H1 (cell line): ENCODE measurements around the gene C1QTNF4. TPM values are rescaled to one million over a fixed set of nuclear protein-coding genes. Genes with fewer than 3 reads are reported as not detected.

ENCODE experiments used
- CTCF ChIA-PET: fragments of 300-600 bp; sonication (Branson Sonifier 250); formaldehyde crosslinking; loops from one replicate; lab custom pipeline; 2021; ENCODE audit not compliant: partially characterized antibody; lab: Charles Lee
- POLR2A ChIA-PET: fragments of 300-600 bp; sonication (Branson Sonifier 250); formaldehyde crosslinking; loops from one replicate; lab custom pipeline; 2021; ENCODE audit warnings: inconsistent platforms; ENCODE audit not compliant: partially characterized antibody; lab: Charles Lee
- DNase-seq, 2 experiments: peaks; one replicate each; pipeline versions ENCODE4 v3.0.0 to v3.0.0-alpha.2; 2010 to 2022; ENCODE audit warnings: low spot score in 2 of 2, low read depth in 1 of 2, mixed read lengths in 1 of 2
- FAIRE-seq: peaks from 2 replicates; lab custom pipeline; 2011; peaks lifted over from hg19 to GRCh38; lab: Jason Lieb, UNC
- H2AFZ ChIP-seq: 2 replicates; pipeline ENCODE4 v1.8.1; 2012; ENCODE audit warnings: low read length, inconsistent platforms
- H2AK5ac ChIP-seq: 2 replicates; pipeline ENCODE4 v1.6.1; 2013; ENCODE audit warnings: low read depth, low read length
- H2BK120ac ChIP-seq: replicated peaks from 2 replicates; pipeline ENCODE3; 2013; ENCODE audit warnings: low read depth, low read length, inconsistent platforms
- H2BK12ac ChIP-seq: 2 replicates; pipeline ENCODE4 v1.6.1; 2013; ENCODE audit warnings: low read depth, low read length
- H2BK15ac ChIP-seq: 2 replicates; pipeline ENCODE4 v1.6.1; 2013; ENCODE audit warnings: low read length
- H2BK20ac ChIP-seq: 2 replicates; pipeline ENCODE4 v1.6.1; 2013; ENCODE audit warnings: low read length
- H2BK5ac ChIP-seq: 2 replicates; pipeline ENCODE4 v1.6.1; 2013; ENCODE audit warnings: low read depth, low read length
- H3K14ac ChIP-seq: 2 replicates; pipeline ENCODE4 v1.6.1; 2013; ENCODE audit warnings: inconsistent platforms; ENCODE audit not compliant: insufficient read length
- H3K18ac ChIP-seq: 2 replicates; pipeline ENCODE4 v1.6.1; 2013; ENCODE audit warnings: low read length; ENCODE audit errors: extremely low read depth
- H3K23ac ChIP-seq: 2 replicates; pipeline ENCODE4 v1.6.1; 2013; ENCODE audit warnings: inconsistent platforms; ENCODE audit not compliant: insufficient read length
- H3K23me2 ChIP-seq: 2 replicates; pipeline ENCODE4 v1.6.1; 2013; ENCODE audit warnings: low read depth, low read length
- H3K27ac ChIP-seq: 2 replicates; pipeline ENCODE4 v1.6.1; 2011; ENCODE audit warnings: low read depth, low read length, inconsistent platforms
- H3K27me3 ChIP-seq, 4 experiments: replicated peaks in 1 of 4; 1 replicate in 1 of 4; 2 replicates in 3 of 4; pipeline versions ENCODE4 v1.6.1 to v1.8.1; 2011 to 2013; ENCODE audit warnings: low read length in 3 of 4, mild to moderate bottlenecking in 3 of 4, inconsistent platforms in 2 of 4, mixed read lengths in 2 of 4, moderate library complexity in 1 of 4; ENCODE audit not compliant: control insufficient read depth in 3 of 4, insufficient read depth in 3 of 4; ENCODE audit errors: extremely low read depth in 1 of 4
- H3K36me3 ChIP-seq, 4 experiments: 2 replicates each; pipeline versions ENCODE4 v1.6.1 to v1.8.1; 2011 to 2013; ENCODE audit warnings: mild to moderate bottlenecking in 4 of 4, low read length in 3 of 4, moderate library complexity in 2 of 4, control low read depth in 1 of 4, inconsistent platforms in 1 of 4; ENCODE audit not compliant: insufficient read depth in 4 of 4, control insufficient read depth in 2 of 4
- H3K4ac ChIP-seq: replicated peaks from 2 replicates; pipeline ENCODE3; 2013; ENCODE audit warnings: low read length, low read depth, mixed read lengths, inconsistent platforms; ENCODE audit not compliant: insufficient read length
- H3K4me1 ChIP-seq, 4 experiments: replicated peaks in 1 of 4; 1 replicate in 1 of 4; 2 replicates in 3 of 4; pipeline versions ENCODE4 v1.6.1 to v1.8.1; 2011 to 2013; ENCODE audit warnings: low read length in 3 of 4, inconsistent platforms in 2 of 4, mixed read lengths in 1 of 4; ENCODE audit not compliant: insufficient read depth in 4 of 4, control insufficient read depth in 3 of 4
- H3K4me2 ChIP-seq, 2 experiments: 2 replicates each; pipeline versions ENCODE4 v1.6.1 to v1.8.1; 2011 to 2013; ENCODE audit warnings: low read depth in 2 of 2, low read length in 2 of 2, control low read depth in 1 of 2, inconsistent platforms in 1 of 2, mild to moderate bottlenecking in 1 of 2; ENCODE audit not compliant: insufficient read depth in 1 of 2
- H3K4me3 ChIP-seq, 4 experiments: fragments of 200-600, 300-600 bp in 1 of 4; sonication (generic), shearing (Covaris generic), sonication (Bioruptor Twin) in 1 of 4; 2 replicates each; pipeline versions ENCODE4 v1.5.1 to v1.8.1; 2011 to 2016; ENCODE audit warnings: low read length in 4 of 4, low read depth in 3 of 4, control low read depth in 2 of 4, inconsistent platforms in 2 of 4, mild to moderate bottlenecking in 2 of 4, mixed read lengths in 1 of 4, moderate library complexity in 1 of 4; ENCODE audit not compliant: insufficient read depth in 2 of 4; ENCODE audit errors: extremely low read depth in 1 of 4
- H3K56ac ChIP-seq: replicated peaks from 2 replicates; pipeline ENCODE3; 2013; ENCODE audit warnings: low read depth, mild to moderate bottlenecking, mixed read lengths, low read length, inconsistent platforms; ENCODE audit not compliant: insufficient read length
- H3K79me1 ChIP-seq: 2 replicates; pipeline ENCODE4 v1.6.1; 2013; ENCODE audit warnings: low read depth, low read length, control low read depth
- H3K79me2 ChIP-seq, 2 experiments: 2 replicates each; pipeline versions ENCODE4 v1.6.1 to v1.8.1; 2012 to 2013; ENCODE audit warnings: low read length in 2 of 2, mild to moderate bottlenecking in 2 of 2, inconsistent platforms in 1 of 2; ENCODE audit not compliant: insufficient read depth in 2 of 2, control insufficient read depth in 1 of 2
- H3K9ac ChIP-seq, 4 experiments: replicated peaks in 1 of 4; 1 replicate in 1 of 4; 2 replicates in 3 of 4; pipeline versions ENCODE4 v1.6.1 to v1.8.1; 2011 to 2013; ENCODE audit warnings: low read depth in 3 of 4, low read length in 3 of 4, control low read depth in 2 of 4, mild to moderate bottlenecking in 2 of 4, moderate library complexity in 2 of 4, inconsistent platforms in 1 of 4; ENCODE audit errors: extremely low read depth in 1 of 4
- H3K9me3 ChIP-seq, 2 experiments: 2 replicates each; pipeline versions ENCODE4 v1.6.1 to v1.8.1; 2012 to 2013; ENCODE audit warnings: mild to moderate bottlenecking in 2 of 2, moderate library complexity in 2 of 2, control low read depth in 1 of 2, inconsistent platforms in 1 of 2, low read depth in 1 of 2, low read length in 1 of 2, mixed read lengths in 1 of 2; ENCODE audit not compliant: insufficient read depth in 2 of 2
- H4K20me1 ChIP-seq, 2 experiments: replicated peaks in 1 of 2; 2 replicates each; pipeline versions ENCODE3 to v1.8.1; 2011 to 2013; ENCODE audit warnings: inconsistent platforms in 2 of 2, low read length in 2 of 2, mild to moderate bottlenecking in 1 of 2; ENCODE audit not compliant: insufficient read depth in 2 of 2, control insufficient read depth in 1 of 2
- H4K5ac ChIP-seq: 2 replicates; pipeline ENCODE4 v1.6.1; 2013; ENCODE audit warnings: low read length, low read depth, mixed read lengths, inconsistent platforms; ENCODE audit not compliant: insufficient read length
- H4K8ac ChIP-seq: 2 replicates; pipeline ENCODE4 v1.8.0; 2013; ENCODE audit warnings: mild to moderate bottlenecking, moderate library complexity, low read length, inconsistent platforms; ENCODE audit not compliant: insufficient read depth; ENCODE audit errors: extremely low read depth
- H4K91ac ChIP-seq: replicated peaks from 2 replicates; pipeline ENCODE3; 2013; ENCODE audit warnings: low read length, mixed read lengths, inconsistent platforms; ENCODE audit not compliant: insufficient read length
- BACH1 ChIP-seq: IDR thresholded peaks from 2 replicates; pipeline ENCODE4 v1.6.1; 2012; ENCODE audit warnings: low read length, improper control_type of control experiment
- CTCF ChIP-seq, 3 experiments: IDR thresholded peaks; 1 replicate in 2 of 3; 2 replicates in 1 of 3; pipeline versions ENCODE4 v1.5.1 to v1.6.1; 2011; ENCODE audit warnings: low read length in 3 of 3, mild to moderate bottlenecking in 3 of 3, inconsistent platforms in 2 of 3, low read depth in 1 of 3, moderate library complexity in 1 of 3; ENCODE audit not compliant: insufficient read depth in 1 of 3; ENCODE audit errors: control extremely low read depth in 1 of 3
- NANOG ChIP-seq: IDR thresholded peaks from 2 replicates; pipeline ENCODE4 v1.6.1; 2011; ENCODE audit warnings: low read length, low read depth, mild to moderate bottlenecking, inconsistent platforms; ENCODE audit not compliant: insufficient read depth, poor library complexity, severe bottlenecking
- RAD21 ChIP-seq, 2 experiments: IDR thresholded peaks in 1 of 2; conservative IDR thresholded peaks in 1 of 2; 2 replicates each; pipeline ENCODE4 v1.6.1; 2011; ENCODE audit warnings: low read depth in 2 of 2, low read length in 2 of 2, improper control_type of control experiment in 1 of 2, inconsistent platforms in 1 of 2, mild to moderate bottlenecking in 1 of 2, moderate library complexity in 1 of 2
- SIX5 ChIP-seq: IDR thresholded peaks from 2 replicates; pipeline ENCODE4 v1.6.1; 2011; ENCODE audit warnings: mild to moderate bottlenecking, low read depth, low read length
- USF2 ChIP-seq: IDR thresholded peaks from 2 replicates; pipeline ENCODE4 v1.6.1; 2011; ENCODE audit warnings: low read length, improper control_type of control experiment
- WGBS, 2 experiments: shearing (Covaris generic) in 1 of 2; methylation state at CpG; one replicate each; pipeline versions ENCODE4 v1.1.6 to v1.1.7; 2013 to 2015; ENCODE audit warnings: low lambda C conversion rate in 2 of 2, mixed read lengths in 2 of 2, inconsistent platforms in 1 of 2, low coverage in 1 of 2, missing lambda C conversion rate in 1 of 2; ENCODE audit not compliant: insufficient replicate concordance in 2 of 2, insufficient coverage in 1 of 2, insufficient read length in 1 of 2; ENCODE audit errors: extremely low coverage in 1 of 2, missing lambda C conversion rate in 1 of 2; 5-methylcytosine and 5-hydroxymethylcytosine counted together
- polyA plus RNA-seq, 7 experiments: library from polyadenylated mRNA; depleted of rRNA in 3 of 7; stranded (reverse) in 5 of 7; unstranded in 2 of 7; fragments of >200 nt in 5 of 7; fragments of 200-250 nt in 2 of 7; gene quantifications; 1 replicate in 5 of 7; 2 replicates in 1 of 7; 4 replicates in 1 of 7; pipeline versions ENCODE4 v1.2.1 to v1.2.3, GENCODE V29; 2011 to 2013; ENCODE audit warnings: missing spikeins in 2 of 7, mixed read lengths in 2 of 7
- total RNA-seq: library from RNA; stranded (reverse); fragmentation: NEBNext Ultra II Directional; extraction: Animal tissue kit (Norgen Biotek cat#: 25700); gene quantifications from 2 replicates; pipeline ENCODE4 v1.2.1, GENCODE V29; 2021
- TF ChIP-seq, protein P1 (sequence below): IDR thresholded peaks from 2 replicates; pipeline ENCODE4 v1.6.1; 2012; ENCODE audit warnings: inconsistent platforms

Gene C1QTNF4
- total and polyA plus RNA-seq, 2 of the 8 experiments (the other 6 are each of a cell fraction or from before 2014, with no cell fraction given), result 3.9 to 6.0 TPM

DNA sequence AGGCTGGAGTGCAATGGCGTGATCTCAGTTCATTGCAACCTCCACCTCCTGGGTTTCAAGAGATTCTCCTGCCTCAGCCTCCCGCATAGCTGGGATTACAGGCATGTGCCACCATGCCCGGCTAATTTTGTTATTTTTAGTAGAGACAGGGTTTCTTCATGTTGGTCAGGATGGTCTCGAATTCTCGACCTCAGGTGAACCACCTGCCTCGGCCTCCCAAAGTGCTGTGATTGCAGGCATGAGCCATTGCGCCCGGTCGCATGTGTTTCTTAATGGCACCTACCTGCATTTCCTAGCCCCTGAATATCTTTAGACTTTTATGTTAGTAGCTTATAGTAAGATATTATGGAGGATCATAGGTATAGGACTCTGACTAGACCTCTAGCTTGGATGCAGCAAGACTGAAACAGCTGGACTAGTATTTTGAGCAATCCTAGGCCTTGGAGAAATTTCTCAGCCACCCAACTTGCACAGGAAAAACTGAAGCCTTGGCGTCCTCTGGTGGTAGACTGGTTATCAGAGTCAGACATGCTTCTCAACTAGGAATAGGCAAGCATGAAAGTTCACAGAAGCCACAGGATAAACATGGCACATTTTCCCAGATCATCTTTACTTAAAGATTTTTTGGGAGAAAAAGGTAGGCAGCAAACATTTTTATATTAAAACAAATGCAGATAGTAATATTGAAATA is 22.7 kb upstream of the C1QTNF4 start:
- Histone ChIP-seq H2BK20ac (no peak overlapping the region), H3K4ac (no peak overlapping the region), H3K23ac (no peak overlapping the region), H3K9me3 (no peaks in the 10 kb centered on the region), H3K18ac (no peak overlapping the region), H3K79me2 (no peaks in the 10 kb centered on the region), H4K5ac (no peak overlapping the region), H2BK15ac (no peak overlapping the region), H4K20me1 (no peaks in the 10 kb centered on the region), H2AK5ac (no peak overlapping the region), H4K91ac (no peak overlapping the region), H3K79me1 (no peaks in the 10 kb centered on the region), H3K4me2 (no peak overlapping the region), H2BK120ac (no peak overlapping the region), H3K9ac (no peak overlapping the region), H2AFZ (no peak overlapping the region), H3K14ac (no peak overlapping the region), H2BK5ac (no peak overlapping the region), H3K4me3 (no peak overlapping the region), H3K27ac (no peak overlapping the region), H3K4me1 (no peaks in the 10 kb centered on the region), H3K36me3 (peaks cover 6 to 28% (median 16%) of the 10 kb centered on the region in 4 experiments; a peak in 7 of 8 replicates), H3K27me3 (no peaks in the 10 kb centered on the region), H3K56ac (no peak overlapping the region), H3K23me2 (no peaks in the 10 kb centered on the region), H4K8ac (no peak overlapping the region), H2BK12ac (no peak overlapping the region)
- FAIRE-seq (no peak), DNase-seq (no peak)
- 89% methylated on average over 10 of the region's 10 CpGs; no CpG with 5 or more reads in 1 of the 2 experiments for WGBS, 2 experiments
- ChIA-PET CTCF (interaction anchor here (0.6 to 2.2 kb wide), 25 partner anchors 10 to 192 kb away, joined by 3 to 17 read pairs (median 4); partner anchors contain the start of genes C1QTNF4, KBTBD4 and PTPMT1), POLR2A (interaction anchor here (0.9 to 3.4 kb wide), 9 partner anchors 11 to 99 kb away, joined by 3 to 16 read pairs (median 5); partner anchors contain the start of genes AGBL2, KBTBD4 and NDUFS3)
- TF ChIP-seq SIX5, result no peak
- peak; percentile 14 to 83 (median 68) for TF ChIP-seq CTCF (IDR thresholded peaks at IDR 0.05; ENCODE audit: control extremely low read depth in 1 of 3, insufficient read depth in 1 of 3, low read depth in 1 of 3, low read length in 3 of 3)
- peak; percentile 88 to 90 for TF ChIP-seq RAD21 (IDR thresholded peaks at IDR 0.05 in 1 of 2, conservative IDR thresholded peaks at IDR 0.05 in 1 of 2; ENCODE audit: low read depth in 2 of 2, low read length in 2 of 2)
- no peak for TF ChIP-seq USF2
- TF ChIP-seq NANOG, result no peak
- no peak for TF ChIP-seq BACH1
- TF ChIP-seq, protein P1, sequence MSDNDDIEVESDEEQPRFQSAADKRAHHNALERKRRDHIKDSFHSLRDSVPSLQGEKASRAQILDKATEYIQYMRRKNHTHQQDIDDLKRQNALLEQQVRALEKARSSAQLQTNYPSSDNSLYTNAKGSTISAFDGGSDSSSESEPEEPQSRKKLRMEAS, result no peak
